Measurements from ENCODE around the gene PLAGL2.
"Not testable (repeated sequence)": the region's sequence is repeated elsewhere in the genome, so short reads cannot be mapped to it uniquely, and the experiment has no call there.

PLAGL2 gene

GRCh38 chr20:32203356-32204204, 4.0 kb downstream of the PLAGL2 start:
- no peak for FAIRE-seq

- no peak for FAIRE-seq
Observed at GRCh38 chr20:32201977-32202363, 5.6 kb downstream of the PLAGL2 start.

- FAIRE-seq = no peak
Observed at GRCh38 chr20:32201296-32201976, 6.1 kb downstream of the PLAGL2 start.

GRCh38 chr20:32199006-32199405, 8.5 kb downstream of the PLAGL2 start:
- no peak for FAIRE-seq

GRCh38 chr20:32197136-32197535, 10.4 kb downstream of the PLAGL2 start:
- not testable (repeated sequence) for FAIRE-seq

- FAIRE-seq = not testable (repeated sequence)
Observed at GRCh38 chr20:32196613-32197012, 10.9 kb downstream of the PLAGL2 start.

GRCh38 chr20:32195581-32195980, 12.0 kb downstream of the PLAGL2 start:
- FAIRE-seq = peak; percentile 90

- no peak for FAIRE-seq
Observed at GRCh38 chr20:32193996-32194395, 13.5 kb downstream of the PLAGL2 start.

- not testable (repeated sequence) for FAIRE-seq
Observed at GRCh38 chr20:32193336-32193735, 14.2 kb downstream of the PLAGL2 start.

- FAIRE-seq = no peak
Observed at GRCh38 chr20:32192698-32193097, 14.8 kb downstream of the PLAGL2 start.

GRCh38 chr20:32191873-32192272, 15.7 kb downstream of the PLAGL2 start:
- FAIRE-seq = no peak

GRCh38 chr20:32191422-32191821, 16.1 kb downstream of the PLAGL2 start:
- no peak for FAIRE-seq

- no peak for FAIRE-seq
Observed at GRCh38 chr20:32190616-32191415, 16.7 kb downstream of the PLAGL2 start.

GRCh38 chr20:32189691-32190615, 17.6 kb downstream of the PLAGL2 start:
- no peak for FAIRE-seq

- no peak for FAIRE-seq
Observed at GRCh38 chr20:32189123-32189410, 18.5 kb downstream of the PLAGL2 start.

- no peak for FAIRE-seq
Observed at GRCh38 chr20:32188376-32189122, 19.0 kb downstream of the PLAGL2 start.

GRCh38 chr20:32186506-32186905, 21.0 kb downstream of the PLAGL2 start:
- FAIRE-seq = no peak

GRCh38 chr20:32184961-32185603, 22.5 kb downstream of the PLAGL2 start:
- FAIRE-seq = no peak

- FAIRE-seq = no peak
Observed at GRCh38 chr20:32183947-32184635, 23.5 kb downstream of the PLAGL2 start.

- FAIRE-seq = no peak
Observed at GRCh38 chr20:32181606-32182005, 25.9 kb downstream of the PLAGL2 start.

GRCh38 chr20:32179934-32180333, 27.6 kb downstream of the PLAGL2 start:
- no peak for FAIRE-seq

Measured in islet of Langerhans (tissue), 1 donor.